ENCODE results near the gene HEATR5A. TPM values are rescaled to one million over a fixed set of nuclear protein-coding genes. Genes with fewer than 3 reads are reported as not detected.

Gene HEATR5A
- total RNA-seq, 2 donors from 2014 or later = 10.0 to 16.3 TPM

- Histone ChIP-seq H3K4me1 (replicated peaks) (no peaks in the 10 kb centered on the region), H3K27me3 (replicated peaks; ENCODE audit: insufficient read depth) (no peaks in the 10 kb centered on the region), H3K4me3 (no peak overlapping the region), H3K27ac (no peak overlapping the region), H3K9me3 (no peaks in the 10 kb centered on the region), H3K36me3 (no peaks in the 10 kb centered on the region)
- TF ChIP-seq POLR2A (IDR thresholded peaks at IDR 0.05) = no peak
- TF ChIP-seq POLR2AphosphoS5 (IDR thresholded peaks at IDR 0.05) = no peak
- no peak for TF ChIP-seq CTCF (IDR thresholded peaks at IDR 0.05)
- DNase-seq (ENCODE audit: low spot score) = no peak
- intact Hi-C loops (cut with DNase I) = no loop called here
These were observed 5.6 kb upstream of the HEATR5A start for GRCh38 chr14:31425905-31426304.

- intact Hi-C loops (cut with DNase I) = no loop called here
- no peaks in the 10 kb centered on the region for H3K36me3 ChIP-seq
- 83% methylated on average over 5 of the region's 5 CpGs for WGBS
- no peak for DNase-seq (ENCODE audit: low spot score)
- H3K9me3 ChIP-seq = no peaks in the 10 kb centered on the region
- H3K4me3 ChIP-seq = no peak overlapping the region
- TF ChIP-seq POLR2AphosphoS5 (IDR thresholded peaks at IDR 0.05) = no peak
- TF ChIP-seq POLR2A (IDR thresholded peaks at IDR 0.05) = no peak
- TF ChIP-seq CTCF (IDR thresholded peaks at IDR 0.05) = no peak
- no peaks in the 10 kb centered on the region for H3K27me3 ChIP-seq (replicated peaks; ENCODE audit: insufficient read depth)
- H3K27ac ChIP-seq = no peak overlapping the region
- H3K4me1 ChIP-seq (replicated peaks) = no peaks in the 10 kb centered on the region
These were observed 850 bp upstream of the HEATR5A start for GRCh38 chr14:31421200-31421599.

GRCh38 chr14:31419967-31420318 is 407 bp downstream of the HEATR5A start:
- peak overlapping the region; percentile 77 to 79 for H3K27ac ChIP-seq
- H3K4me1 ChIP-seq (replicated peaks) = no peaks in the 10 kb centered on the region
- under 1% methylated on average over 33 of the region's 33 CpGs for WGBS
- H3K9me3 ChIP-seq = no peaks in the 10 kb centered on the region
- DNase-seq (ENCODE audit: low spot score) = peak; percentile 28
- no peaks in the 10 kb centered on the region for H3K27me3 ChIP-seq (replicated peaks; ENCODE audit: insufficient read depth)
- TF ChIP-seq CTCF (IDR thresholded peaks at IDR 0.05) = no peak
- TF ChIP-seq POLR2A (IDR thresholded peaks at IDR 0.05) = no peak
- no peak for TF ChIP-seq POLR2AphosphoS5 (IDR thresholded peaks at IDR 0.05)
- intact Hi-C loops (cut with DNase I) = no loop called here
- H3K4me3 ChIP-seq = peak overlapping the region; percentile 72 to 90
- H3K36me3 ChIP-seq = no peaks in the 10 kb centered on the region

- no peaks in the 10 kb centered on the region for H3K9me3 ChIP-seq
- H3K27ac ChIP-seq = peak overlapping the region; percentile 77 to 79
- H3K36me3 ChIP-seq = no peaks in the 10 kb centered on the region
- peak overlapping the region; percentile 72 to 90 for H3K4me3 ChIP-seq
- H3K27me3 ChIP-seq (replicated peaks; ENCODE audit: insufficient read depth) = no peaks in the 10 kb centered on the region
- DNase-seq (ENCODE audit: low spot score) = no peak
- H3K4me1 ChIP-seq (replicated peaks) = no peaks in the 10 kb centered on the region
- TF ChIP-seq POLR2A (IDR thresholded peaks at IDR 0.05) (no peak), CTCF (IDR thresholded peaks at IDR 0.05) (no peak), POLR2AphosphoS5 (IDR thresholded peaks at IDR 0.05) (no peak)
- intact Hi-C loops (cut with DNase I) = no loop called here
- 9% methylated on average over 9 of the region's 9 CpGs for WGBS
These were observed 977 bp downstream of the HEATR5A start for GRCh38 chr14:31419179-31419966.

- intact Hi-C loops (cut with DNase I) = no loop called here
- 60% methylated on average over 1 of the region's 1 CpG for WGBS
- Histone ChIP-seq H3K36me3 (no peaks in the 10 kb centered on the region), H3K9me3 (no peaks in the 10 kb centered on the region), H3K4me3 (no peak overlapping the region), H3K27ac (no peak overlapping the region), H3K27me3 (replicated peaks; ENCODE audit: insufficient read depth) (no peaks in the 10 kb centered on the region), H3K4me1 (replicated peaks) (no peaks in the 10 kb centered on the region)
- no peak for TF ChIP-seq POLR2AphosphoS5 (IDR thresholded peaks at IDR 0.05)
- TF ChIP-seq POLR2A (IDR thresholded peaks at IDR 0.05) = no peak
- no peak for TF ChIP-seq CTCF (IDR thresholded peaks at IDR 0.05)
- no peak for DNase-seq (ENCODE audit: low spot score)
These were observed 1.9 kb downstream of the HEATR5A start for GRCh38 chr14:31418440-31418839.

Data from prostate gland (tissue), 2 donors.